SIG-M5 treated with dmso at 0.1 percent for 504 hours (cell line): Measurements from ENCODE around the gene PTP4A2.
"Not testable (repeated sequence)": the region's sequence is repeated elsewhere in the genome, so short reads cannot be mapped to it uniquely, and the experiment has no call there.

Experiments used
- DNase-seq: peaks from one replicate; lab custom pipeline; 2025; ENCODE audit not compliant: unreplicated experiment; lab: John Stamatoyannopoulos, UW

Gene PTP4A2

DNA sequence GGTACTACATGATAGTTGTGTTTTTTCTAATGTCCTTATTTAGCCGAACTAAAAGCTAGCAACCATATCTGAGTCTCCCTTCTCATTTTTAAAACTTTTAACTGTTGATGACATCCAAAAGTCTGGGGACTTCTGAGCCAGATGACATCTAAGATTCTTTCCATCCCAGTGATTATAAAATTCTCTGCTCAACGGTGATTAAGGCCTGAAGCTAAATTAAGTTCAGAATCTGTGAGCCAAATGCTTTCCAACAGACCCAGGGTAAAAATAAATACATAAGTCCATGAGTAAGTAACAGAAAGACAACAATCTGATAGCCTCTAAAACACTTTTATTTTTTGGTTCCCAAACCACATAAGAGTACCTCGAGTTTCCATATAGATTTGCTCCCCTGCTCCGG is 13.1 kb upstream of the PTP4A2 start:
- DNase-seq = no peak

DNA sequence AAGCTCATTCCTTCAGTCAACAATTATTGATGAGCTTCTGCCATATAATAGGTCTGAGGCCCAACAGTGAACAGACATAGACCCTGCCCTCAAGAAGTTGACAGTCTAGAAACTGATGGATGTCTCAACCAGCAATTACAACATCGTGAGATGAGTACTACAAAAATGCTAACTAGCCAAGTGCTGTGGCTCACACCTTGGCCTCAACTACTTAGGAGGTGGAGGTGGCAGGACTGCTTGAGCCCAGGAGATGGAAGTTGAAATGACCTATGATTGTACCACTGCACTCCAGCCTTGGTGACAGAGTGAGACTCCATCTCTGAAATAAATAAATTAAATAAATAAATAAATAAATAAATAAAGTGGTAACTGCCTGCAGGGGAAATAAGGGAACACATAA is 11.7 kb upstream of the PTP4A2 start:
- DNase-seq = no peak

GRCh38 chr1:31945677-31946076 is 7.5 kb upstream of the PTP4A2 start:
- DNase-seq = not testable (repeated sequence)

DNA sequence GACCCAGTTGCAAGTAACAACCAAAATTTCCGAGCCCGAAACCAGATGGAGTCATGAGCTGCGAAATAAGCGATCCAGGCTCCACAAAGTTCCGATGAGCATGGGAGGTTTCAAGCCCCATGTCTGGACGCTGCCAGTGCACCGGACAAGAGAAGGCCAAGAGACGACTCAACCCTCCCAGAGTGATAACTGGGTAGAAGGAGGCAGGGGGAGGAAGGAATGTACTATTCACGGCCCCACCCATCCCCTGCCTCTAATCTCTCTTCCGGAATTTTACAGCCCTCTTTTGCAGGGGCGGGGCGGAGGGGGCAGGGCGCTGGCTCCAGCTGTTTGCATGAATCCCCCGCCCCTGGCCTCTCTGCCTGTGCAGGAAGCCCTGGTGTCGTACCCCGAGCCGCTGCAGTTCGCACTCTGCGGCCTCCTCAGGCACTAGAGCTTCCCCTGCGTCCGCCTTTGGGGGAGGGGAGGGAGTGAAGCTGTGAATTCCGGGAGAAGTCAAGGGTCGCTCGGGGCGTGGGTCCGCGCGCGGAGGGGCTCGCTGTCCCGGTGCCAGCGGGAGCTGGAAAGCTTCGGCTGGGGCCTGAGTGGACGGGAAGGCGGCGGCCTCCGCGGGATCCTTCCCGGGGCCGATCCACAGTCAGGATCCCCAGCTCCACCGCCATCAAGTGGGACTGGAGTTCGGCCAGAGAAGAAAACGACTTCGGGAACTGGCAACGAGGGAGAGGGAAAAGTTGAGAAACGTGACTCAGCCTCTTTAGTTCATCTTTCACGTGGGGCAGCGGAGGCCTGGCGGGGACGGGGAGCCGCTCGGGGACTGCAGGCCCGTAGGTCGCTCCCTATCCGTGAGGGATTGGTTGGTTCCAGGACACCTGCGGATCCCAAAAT is 6.3 kb upstream of the PTP4A2 start:
- DNase-seq = no peak

DNA sequence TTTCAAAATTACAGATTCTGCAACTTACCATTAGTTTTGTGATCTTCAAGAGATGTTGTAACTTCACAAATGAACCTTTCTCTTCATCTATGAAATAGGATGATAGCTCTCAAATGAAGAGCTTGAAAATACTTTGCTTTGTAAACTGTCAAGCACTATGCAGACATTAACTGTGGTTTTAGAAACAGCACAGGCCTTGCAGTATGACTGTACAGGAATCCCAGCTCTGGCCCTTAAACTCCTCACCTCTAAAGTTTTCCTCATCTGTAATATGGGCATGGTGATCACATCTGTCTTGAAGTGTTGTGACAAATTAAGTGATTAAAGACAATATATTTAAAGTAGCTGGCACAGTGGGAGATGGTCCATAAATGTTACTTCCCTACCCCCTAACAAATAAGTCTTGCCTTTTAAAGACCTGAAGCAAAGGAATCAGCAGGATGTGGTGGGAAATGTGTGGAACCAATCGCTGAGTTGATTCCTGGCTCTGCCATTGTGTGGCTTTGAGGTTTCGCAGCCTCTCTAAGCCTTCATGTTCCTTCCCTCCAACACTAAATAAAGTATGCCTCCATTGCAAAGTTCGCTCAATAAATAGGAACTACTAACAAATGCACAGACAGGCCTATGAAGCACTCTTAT is 5.5 kb upstream of the PTP4A2 start:
- DNase-seq = no peak

- not testable (repeated sequence) for DNase-seq
Measured at GRCh38 chr1:31942061-31942460, 3.9 kb upstream of the PTP4A2 start.

DNA sequence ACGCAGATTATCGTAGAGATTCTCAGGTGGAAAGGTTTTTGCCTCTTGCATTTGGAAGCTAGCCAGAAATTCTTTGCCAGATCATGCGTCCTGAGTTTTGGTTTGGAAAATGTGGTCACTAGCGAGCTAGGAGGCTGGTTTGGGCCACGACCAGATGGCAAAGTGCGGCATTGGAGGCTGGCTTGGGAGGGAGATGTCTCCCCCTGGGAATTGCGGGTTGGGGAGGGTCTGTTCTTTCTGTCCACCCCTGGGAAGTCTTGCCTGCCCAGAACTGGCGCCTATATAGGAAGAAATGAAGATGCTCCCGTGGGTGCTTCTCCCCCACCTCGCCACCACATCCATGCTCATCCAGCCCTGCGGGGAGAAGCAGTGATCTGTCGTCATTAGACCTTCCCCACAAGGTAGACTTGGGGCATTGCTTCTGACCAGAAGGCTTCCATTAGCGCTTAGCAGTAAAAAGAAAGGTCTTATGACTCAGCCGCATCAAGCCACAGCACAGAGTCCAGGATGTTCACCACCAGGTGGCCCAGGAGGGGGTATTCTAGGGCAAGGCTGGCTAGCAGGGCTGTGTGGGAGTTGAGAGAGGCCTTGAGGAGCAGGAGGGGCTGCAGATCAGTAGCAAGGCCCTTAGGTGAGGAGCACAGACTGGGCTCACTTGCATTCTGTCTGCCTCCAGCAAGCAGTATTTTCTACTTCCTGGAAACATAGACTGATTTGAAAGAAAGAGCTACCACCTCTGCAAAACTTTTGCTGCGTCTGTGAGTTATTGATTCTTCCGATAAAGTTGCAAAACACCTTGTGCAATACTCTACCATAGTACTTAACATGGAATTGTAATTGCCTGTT is 1.5 kb upstream of the PTP4A2 start:
- peak; percentile 90 for DNase-seq

DNA sequence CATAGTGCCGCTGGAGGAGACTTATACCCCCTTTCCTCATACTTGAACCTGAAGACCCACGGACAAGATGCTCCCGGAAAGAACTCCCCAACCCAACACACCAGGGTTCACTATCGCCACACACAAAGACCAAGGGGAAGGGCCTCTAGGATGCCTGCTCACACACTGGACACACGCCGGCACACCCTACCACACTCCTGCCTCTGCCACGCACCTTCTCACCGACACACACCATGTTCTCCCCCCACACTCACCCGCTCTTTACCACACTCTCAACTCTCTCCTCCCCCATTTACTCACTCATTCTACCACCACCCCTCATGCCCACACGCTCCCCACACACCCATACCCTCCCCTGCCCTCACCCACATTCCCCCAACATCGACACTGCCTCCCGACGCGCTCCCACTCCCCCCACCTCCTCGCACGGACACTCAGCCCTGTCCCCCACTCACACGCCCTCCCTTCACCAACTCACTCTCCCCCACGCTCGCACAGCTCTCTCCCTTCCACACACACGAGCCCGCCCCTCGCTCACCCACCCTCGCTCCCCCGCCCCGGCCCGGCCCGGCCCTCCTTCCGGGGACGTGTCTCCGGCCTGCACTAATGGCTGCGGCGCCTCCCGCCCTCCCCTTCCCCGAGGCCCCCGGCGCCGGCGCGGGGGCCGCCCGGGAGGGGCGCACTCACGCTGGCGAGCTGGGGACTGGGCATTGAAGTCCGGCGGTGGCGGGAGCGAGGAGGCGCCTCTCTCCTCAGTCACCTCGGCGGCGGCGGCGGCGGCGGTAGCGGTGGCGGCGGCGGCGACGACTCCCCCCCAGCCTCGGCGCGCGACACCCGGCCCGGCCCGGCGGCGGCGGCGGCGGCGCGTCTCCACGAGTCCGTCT is 626 bp downstream of the PTP4A2 start:
- DNase-seq = peak; percentile 14

DNA sequence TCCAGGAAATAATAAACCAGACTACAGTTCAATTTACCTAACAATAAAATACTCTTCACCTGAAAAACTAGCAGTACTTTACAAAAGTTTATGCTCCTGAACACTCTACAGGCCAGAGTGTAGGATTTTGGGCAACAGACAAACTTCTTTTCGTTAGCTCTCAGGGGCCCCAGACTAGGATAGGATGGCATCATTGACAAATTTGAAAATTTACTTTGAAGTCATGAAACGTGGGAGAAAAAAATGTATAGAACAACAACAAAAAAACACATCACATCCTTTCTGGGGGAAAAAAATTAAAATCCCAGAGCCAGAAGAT is 1.2 kb downstream of the PTP4A2 start:
- DNase-seq = no peak

DNA sequence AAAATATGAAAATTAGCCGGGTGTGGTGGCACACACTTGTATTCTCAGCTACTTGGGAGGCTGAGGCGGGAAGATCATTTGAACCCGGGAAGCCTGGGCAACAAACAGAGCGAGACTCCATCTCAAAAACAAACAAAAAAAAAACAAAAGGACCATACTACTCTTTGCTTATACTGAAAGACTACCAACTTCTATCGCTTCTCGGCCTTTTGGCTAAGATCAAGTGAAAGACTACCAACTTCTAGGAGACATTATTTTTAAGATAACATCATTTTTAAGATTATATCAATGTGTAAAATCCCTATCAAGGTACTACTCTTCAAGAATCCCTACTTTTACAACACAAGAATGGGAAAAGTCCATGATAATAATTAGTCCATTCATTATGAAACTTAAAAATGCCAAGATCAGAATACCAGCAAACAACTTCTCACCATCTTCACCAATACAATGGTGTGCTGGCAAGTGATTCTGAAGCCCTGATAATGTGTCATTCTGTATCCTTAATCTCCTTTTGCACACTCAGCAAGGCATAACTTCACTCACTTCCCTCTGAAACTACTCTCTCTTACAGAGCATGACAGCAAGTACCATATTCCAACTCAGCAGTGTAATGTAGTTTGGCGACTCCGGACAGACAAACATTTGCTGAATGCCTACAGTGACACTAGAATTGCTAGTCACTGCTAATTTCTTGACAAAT is 1.7 kb downstream of the PTP4A2 start:
- peak; percentile 76 for DNase-seq

DNA sequence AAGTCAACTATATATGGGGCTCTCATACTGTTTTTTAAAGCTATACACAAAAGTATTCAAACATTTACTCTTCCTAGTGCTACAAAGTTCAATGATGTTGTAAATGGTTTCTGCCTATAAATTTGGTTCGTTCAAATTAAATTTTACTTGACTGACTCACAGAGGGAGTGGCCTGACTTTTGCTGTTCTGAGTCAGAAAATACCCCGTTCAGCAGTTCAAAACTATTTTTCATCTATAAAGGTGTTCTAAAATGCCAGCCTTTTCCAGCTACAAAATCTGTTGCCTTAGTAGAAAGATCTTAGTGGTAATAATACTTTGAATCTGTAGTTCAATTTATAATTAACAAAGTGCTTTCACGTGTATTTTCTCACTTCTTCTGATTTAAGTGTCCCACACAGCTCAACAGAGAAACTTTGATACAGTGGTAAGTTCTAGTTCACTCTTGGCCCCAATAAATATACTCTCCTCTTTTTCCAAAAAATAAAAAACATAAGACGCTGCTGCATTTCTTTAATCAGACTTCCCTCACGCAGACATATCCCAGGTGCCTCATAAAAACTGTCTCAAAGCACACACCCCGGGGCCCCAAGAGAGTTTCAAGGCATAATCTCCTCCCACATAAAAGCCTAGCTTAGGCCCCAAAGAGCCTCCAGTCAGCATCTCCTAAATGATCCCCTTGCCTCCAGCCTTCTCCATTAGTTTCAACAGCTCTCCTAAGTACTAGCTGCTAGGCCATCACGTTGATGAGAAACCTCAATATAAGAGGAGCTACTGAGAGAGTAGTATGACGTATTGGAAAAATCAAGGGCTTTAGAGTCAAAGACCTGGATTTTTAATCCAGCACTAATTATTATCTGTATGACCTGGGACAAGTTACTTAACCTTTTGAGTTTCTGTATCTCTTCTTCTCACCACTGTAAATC is 3.2 kb downstream of the PTP4A2 start:
- no peak for DNase-seq

DNA sequence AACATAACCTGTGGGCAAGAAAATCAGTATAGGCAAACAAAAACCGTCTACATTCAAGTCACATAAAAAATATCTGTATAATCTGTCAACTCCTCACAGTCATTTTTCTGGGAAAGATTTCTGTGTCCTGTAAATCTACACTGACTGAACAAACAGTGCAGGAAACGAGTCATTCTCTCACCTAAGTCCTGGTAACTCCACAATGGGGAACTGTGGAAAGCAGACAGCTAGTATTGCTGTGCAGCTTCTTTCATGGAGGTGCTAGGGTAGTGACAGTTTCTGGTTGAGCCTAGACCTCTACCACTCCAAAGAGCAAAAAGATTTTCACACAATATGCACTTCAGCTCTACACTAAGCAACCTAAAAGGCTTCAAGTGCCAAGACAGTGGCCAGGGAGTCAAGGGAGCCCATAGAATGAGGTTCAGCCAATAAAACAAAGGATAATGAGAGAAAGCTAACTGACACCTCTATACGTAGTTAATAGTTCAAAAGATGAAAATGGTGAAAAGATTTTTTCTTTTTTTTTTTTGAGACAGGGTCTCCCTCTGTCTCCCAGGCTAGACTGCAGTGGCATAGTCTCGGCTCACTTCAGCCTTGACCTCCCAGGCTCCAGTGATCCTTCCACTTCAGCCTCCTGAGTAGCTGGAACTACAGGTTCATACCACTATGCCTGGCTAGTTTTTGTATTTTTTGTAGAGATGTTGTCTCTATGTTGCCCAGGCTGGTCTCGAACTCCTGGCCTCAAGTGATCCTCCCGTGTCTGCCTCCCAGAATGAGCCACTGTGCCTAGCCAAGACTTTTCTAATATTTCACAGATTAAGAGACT is 5.5 kb downstream of the PTP4A2 start:
- peak; percentile 32 for DNase-seq

DNA sequence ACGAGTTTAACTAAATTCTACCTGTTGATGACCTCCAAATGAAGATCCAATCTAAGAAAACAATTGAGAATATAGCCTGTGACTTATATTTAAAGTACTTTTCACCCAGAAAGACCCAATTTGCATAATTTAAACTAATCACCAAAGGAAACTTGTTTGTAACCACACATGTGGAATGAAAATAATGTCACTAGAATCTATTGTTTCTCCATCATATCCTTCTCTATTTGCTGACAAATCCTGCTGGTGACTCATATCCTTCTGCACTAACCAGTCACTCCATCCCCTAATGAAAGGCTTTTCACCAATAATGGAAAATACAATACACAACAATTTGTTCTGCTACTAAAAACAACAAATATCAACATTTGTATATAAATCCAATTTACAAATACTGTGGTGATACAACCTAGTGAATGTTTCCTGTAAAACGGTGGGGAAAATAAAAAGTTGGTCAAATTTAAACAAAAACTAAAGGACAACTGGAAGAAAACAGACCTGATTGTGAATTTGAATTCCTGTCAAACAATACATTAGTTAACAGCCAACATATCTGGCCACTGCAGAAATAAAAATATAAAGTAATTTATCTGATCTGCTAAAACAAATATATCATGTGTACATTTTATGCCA is 6.5 kb downstream of the PTP4A2 start:
- peak; percentile 36 for DNase-seq

- no peak for DNase-seq
Measured at GRCh38 chr1:31930836-31931592, 7.2 kb downstream of the PTP4A2 start.

DNA sequence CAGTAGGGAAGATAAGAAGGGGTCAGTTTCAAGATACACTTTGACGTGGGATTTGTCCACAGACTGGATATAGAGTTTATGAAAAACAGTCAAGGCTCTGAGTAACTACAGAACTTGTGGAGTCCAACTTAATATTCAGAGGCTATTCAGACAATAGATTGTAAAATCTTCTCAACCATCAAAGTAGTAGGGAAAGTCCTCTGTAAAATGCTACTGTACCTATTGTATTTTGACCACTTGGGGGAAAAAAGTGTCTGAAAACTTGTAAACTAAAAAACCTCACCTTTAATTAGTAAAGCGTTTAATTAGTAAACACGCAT is 10.5 kb downstream of the PTP4A2 start:
- DNase-seq = no peak

DNA sequence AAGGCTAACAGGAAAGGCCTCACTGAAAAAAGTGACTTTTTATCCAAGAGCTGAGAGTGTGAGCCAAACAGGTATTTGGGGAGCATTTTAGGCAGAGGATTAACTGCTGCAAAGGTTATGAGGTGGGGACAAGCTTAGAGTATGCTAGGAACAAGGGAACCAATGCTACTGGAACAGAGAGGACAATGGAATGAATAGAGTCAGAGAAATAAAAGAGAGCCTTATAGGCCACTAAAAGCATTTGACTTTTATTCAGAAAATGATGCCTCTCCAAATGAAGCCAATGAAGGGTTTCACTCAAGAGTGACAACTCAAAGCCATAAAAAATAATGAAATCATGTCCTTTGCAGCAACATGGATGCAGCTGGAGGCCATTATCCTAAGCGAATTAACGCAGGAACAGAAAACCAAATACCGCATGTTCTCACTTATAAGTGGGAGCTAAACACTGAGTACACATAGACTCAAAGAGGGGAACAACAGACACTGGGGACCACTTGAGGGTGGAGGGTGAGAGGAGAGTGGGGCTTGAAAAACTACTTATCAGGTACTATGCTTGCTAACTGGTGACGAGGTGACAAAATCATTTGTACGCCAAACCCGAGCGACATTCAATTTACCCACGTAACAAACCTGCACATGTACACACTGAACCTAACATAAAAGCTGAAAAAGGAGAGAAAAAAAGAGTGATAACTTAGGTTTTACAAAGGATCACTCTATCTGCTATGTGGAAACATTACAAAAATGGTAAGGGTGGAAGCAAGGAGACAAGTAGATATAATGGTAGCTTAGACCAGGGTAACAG is 11.1 kb downstream of the PTP4A2 start:
- no peak for DNase-seq
